H1 (cell line): ENCODE measurements around the gene ZNF333. TPM values are rescaled to one million over a fixed set of nuclear protein-coding genes. Genes with fewer than 3 reads are reported as not detected.
"Not testable (repeated sequence)": the region's sequence is repeated elsewhere in the genome, so short reads cannot be mapped to it uniquely, and the experiment has no call there.

Experiments
- CTCF ChIA-PET: fragments of 300-600 bp; sonication (Branson Sonifier 250); formaldehyde crosslinking; loops from one replicate; lab custom pipeline; 2021; ENCODE audit not compliant: partially characterized antibody; lab: Charles Lee
- POLR2A ChIA-PET: fragments of 300-600 bp; sonication (Branson Sonifier 250); formaldehyde crosslinking; loops from one replicate; lab custom pipeline; 2021; ENCODE audit warnings: inconsistent platforms; ENCODE audit not compliant: partially characterized antibody; lab: Charles Lee
- DNase-seq, 2 experiments: peaks; one replicate each; pipeline versions ENCODE4 v3.0.0 to v3.0.0-alpha.2; 2010 to 2022; ENCODE audit warnings: low spot score in 2 of 2, low read depth in 1 of 2, mixed read lengths in 1 of 2
- FAIRE-seq: peaks from 2 replicates; lab custom pipeline; 2011; peaks lifted over from hg19 to GRCh38; lab: Jason Lieb, UNC
- H2AFZ ChIP-seq: 2 replicates; pipeline ENCODE4 v1.8.1; 2012; ENCODE audit warnings: low read length, inconsistent platforms
- H2AK5ac ChIP-seq: 2 replicates; pipeline ENCODE4 v1.6.1; 2013; ENCODE audit warnings: low read depth, low read length
- H2BK120ac ChIP-seq: replicated peaks from 2 replicates; pipeline ENCODE3; 2013; ENCODE audit warnings: low read depth, low read length, inconsistent platforms
- H2BK12ac ChIP-seq: 2 replicates; pipeline ENCODE4 v1.6.1; 2013; ENCODE audit warnings: low read depth, low read length
- H2BK15ac ChIP-seq: 2 replicates; pipeline ENCODE4 v1.6.1; 2013; ENCODE audit warnings: low read length
- H2BK20ac ChIP-seq: 2 replicates; pipeline ENCODE4 v1.6.1; 2013; ENCODE audit warnings: low read length
- H2BK5ac ChIP-seq: 2 replicates; pipeline ENCODE4 v1.6.1; 2013; ENCODE audit warnings: low read depth, low read length
- H3K14ac ChIP-seq: 2 replicates; pipeline ENCODE4 v1.6.1; 2013; ENCODE audit warnings: inconsistent platforms; ENCODE audit not compliant: insufficient read length
- H3K18ac ChIP-seq: 2 replicates; pipeline ENCODE4 v1.6.1; 2013; ENCODE audit warnings: low read length; ENCODE audit errors: extremely low read depth
- H3K23ac ChIP-seq: 2 replicates; pipeline ENCODE4 v1.6.1; 2013; ENCODE audit warnings: inconsistent platforms; ENCODE audit not compliant: insufficient read length
- H3K23me2 ChIP-seq: 2 replicates; pipeline ENCODE4 v1.6.1; 2013; ENCODE audit warnings: low read depth, low read length
- H3K27ac ChIP-seq: 2 replicates; pipeline ENCODE4 v1.6.1; 2011; ENCODE audit warnings: low read depth, low read length, inconsistent platforms
- H3K27me3 ChIP-seq, 4 experiments: replicated peaks in 1 of 4; 1 replicate in 1 of 4; 2 replicates in 3 of 4; pipeline versions ENCODE4 v1.6.1 to v1.8.1; 2011 to 2013; ENCODE audit warnings: low read length in 3 of 4, mild to moderate bottlenecking in 3 of 4, inconsistent platforms in 2 of 4, mixed read lengths in 2 of 4, moderate library complexity in 1 of 4; ENCODE audit not compliant: control insufficient read depth in 3 of 4, insufficient read depth in 3 of 4; ENCODE audit errors: extremely low read depth in 1 of 4
- H3K36me3 ChIP-seq, 4 experiments: 2 replicates each; pipeline versions ENCODE4 v1.6.1 to v1.8.1; 2011 to 2013; ENCODE audit warnings: mild to moderate bottlenecking in 4 of 4, low read length in 3 of 4, moderate library complexity in 2 of 4, control low read depth in 1 of 4, inconsistent platforms in 1 of 4; ENCODE audit not compliant: insufficient read depth in 4 of 4, control insufficient read depth in 2 of 4
- H3K4ac ChIP-seq: replicated peaks from 2 replicates; pipeline ENCODE3; 2013; ENCODE audit warnings: low read length, low read depth, mixed read lengths, inconsistent platforms; ENCODE audit not compliant: insufficient read length
- H3K4me1 ChIP-seq, 4 experiments: replicated peaks in 1 of 4; 1 replicate in 1 of 4; 2 replicates in 3 of 4; pipeline versions ENCODE4 v1.6.1 to v1.8.1; 2011 to 2013; ENCODE audit warnings: low read length in 3 of 4, inconsistent platforms in 2 of 4, mixed read lengths in 1 of 4; ENCODE audit not compliant: insufficient read depth in 4 of 4, control insufficient read depth in 3 of 4
- H3K4me2 ChIP-seq, 2 experiments: 2 replicates each; pipeline versions ENCODE4 v1.6.1 to v1.8.1; 2011 to 2013; ENCODE audit warnings: low read depth in 2 of 2, low read length in 2 of 2, control low read depth in 1 of 2, inconsistent platforms in 1 of 2, mild to moderate bottlenecking in 1 of 2; ENCODE audit not compliant: insufficient read depth in 1 of 2
- H3K4me3 ChIP-seq, 4 experiments: fragments of 200-600, 300-600 bp in 1 of 4; sonication (generic), shearing (Covaris generic), sonication (Bioruptor Twin) in 1 of 4; 2 replicates each; pipeline versions ENCODE4 v1.5.1 to v1.8.1; 2011 to 2016; ENCODE audit warnings: low read length in 4 of 4, low read depth in 3 of 4, control low read depth in 2 of 4, inconsistent platforms in 2 of 4, mild to moderate bottlenecking in 2 of 4, mixed read lengths in 1 of 4, moderate library complexity in 1 of 4; ENCODE audit not compliant: insufficient read depth in 2 of 4; ENCODE audit errors: extremely low read depth in 1 of 4
- H3K56ac ChIP-seq: replicated peaks from 2 replicates; pipeline ENCODE3; 2013; ENCODE audit warnings: low read depth, mild to moderate bottlenecking, mixed read lengths, low read length, inconsistent platforms; ENCODE audit not compliant: insufficient read length
- H3K79me1 ChIP-seq: 2 replicates; pipeline ENCODE4 v1.6.1; 2013; ENCODE audit warnings: low read depth, low read length, control low read depth
- H3K79me2 ChIP-seq, 2 experiments: 2 replicates each; pipeline versions ENCODE4 v1.6.1 to v1.8.1; 2012 to 2013; ENCODE audit warnings: low read length in 2 of 2, mild to moderate bottlenecking in 2 of 2, inconsistent platforms in 1 of 2; ENCODE audit not compliant: insufficient read depth in 2 of 2, control insufficient read depth in 1 of 2
- H3K9ac ChIP-seq, 4 experiments: replicated peaks in 1 of 4; 1 replicate in 1 of 4; 2 replicates in 3 of 4; pipeline versions ENCODE4 v1.6.1 to v1.8.1; 2011 to 2013; ENCODE audit warnings: low read depth in 3 of 4, low read length in 3 of 4, control low read depth in 2 of 4, mild to moderate bottlenecking in 2 of 4, moderate library complexity in 2 of 4, inconsistent platforms in 1 of 4; ENCODE audit errors: extremely low read depth in 1 of 4
- H3K9me3 ChIP-seq, 2 experiments: 2 replicates each; pipeline versions ENCODE4 v1.6.1 to v1.8.1; 2012 to 2013; ENCODE audit warnings: mild to moderate bottlenecking in 2 of 2, moderate library complexity in 2 of 2, control low read depth in 1 of 2, inconsistent platforms in 1 of 2, low read depth in 1 of 2, low read length in 1 of 2, mixed read lengths in 1 of 2; ENCODE audit not compliant: insufficient read depth in 2 of 2
- H4K20me1 ChIP-seq, 2 experiments: replicated peaks in 1 of 2; 2 replicates each; pipeline versions ENCODE3 to v1.8.1; 2011 to 2013; ENCODE audit warnings: inconsistent platforms in 2 of 2, low read length in 2 of 2, mild to moderate bottlenecking in 1 of 2; ENCODE audit not compliant: insufficient read depth in 2 of 2, control insufficient read depth in 1 of 2
- H4K5ac ChIP-seq: 2 replicates; pipeline ENCODE4 v1.6.1; 2013; ENCODE audit warnings: low read length, low read depth, mixed read lengths, inconsistent platforms; ENCODE audit not compliant: insufficient read length
- H4K8ac ChIP-seq: 2 replicates; pipeline ENCODE4 v1.8.0; 2013; ENCODE audit warnings: mild to moderate bottlenecking, moderate library complexity, low read length, inconsistent platforms; ENCODE audit not compliant: insufficient read depth; ENCODE audit errors: extremely low read depth
- H4K91ac ChIP-seq: replicated peaks from 2 replicates; pipeline ENCODE3; 2013; ENCODE audit warnings: low read length, mixed read lengths, inconsistent platforms; ENCODE audit not compliant: insufficient read length
- WGBS, 2 experiments: shearing (Covaris generic) in 1 of 2; methylation state at CpG; one replicate each; pipeline versions ENCODE4 v1.1.6 to v1.1.7; 2013 to 2015; ENCODE audit warnings: low lambda C conversion rate in 2 of 2, mixed read lengths in 2 of 2, inconsistent platforms in 1 of 2, low coverage in 1 of 2, missing lambda C conversion rate in 1 of 2; ENCODE audit not compliant: insufficient replicate concordance in 2 of 2, insufficient coverage in 1 of 2, insufficient read length in 1 of 2; ENCODE audit errors: extremely low coverage in 1 of 2, missing lambda C conversion rate in 1 of 2; 5-methylcytosine and 5-hydroxymethylcytosine counted together
- polyA plus RNA-seq, 7 experiments: library from polyadenylated mRNA; depleted of rRNA in 3 of 7; stranded (reverse) in 5 of 7; unstranded in 2 of 7; fragments of >200 nt in 5 of 7; fragments of 200-250 nt in 2 of 7; gene quantifications; 1 replicate in 5 of 7; 2 replicates in 1 of 7; 4 replicates in 1 of 7; pipeline versions ENCODE4 v1.2.1 to v1.2.3, GENCODE V29; 2011 to 2013; ENCODE audit warnings: missing spikeins in 2 of 7, mixed read lengths in 2 of 7
- total RNA-seq: library from RNA; stranded (reverse); fragmentation: NEBNext Ultra II Directional; extraction: Animal tissue kit (Norgen Biotek cat#: 25700); gene quantifications from 2 replicates; pipeline ENCODE4 v1.2.1, GENCODE V29; 2021

ZNF333 gene
- total and polyA plus RNA-seq, 2 of the 8 experiments (the other 6 are each of a cell fraction or from before 2014, with no cell fraction given): 7.3 to 8.4 TPM

GRCh38 chr19:14781713-14782536, 92.1 kb downstream of the ZNF333 start:
- H3K23ac ChIP-seq, H3K9me3 ChIP-seq, H3K27me3 ChIP-seq, H2BK20ac ChIP-seq, H2BK120ac ChIP-seq, H3K56ac ChIP-seq, H2BK15ac ChIP-seq, H3K4me1 ChIP-seq, FAIRE-seq, H3K79me2 ChIP-seq, H4K5ac ChIP-seq, H3K14ac ChIP-seq, H4K8ac ChIP-seq, H3K18ac ChIP-seq, H4K91ac ChIP-seq, H3K23me2 ChIP-seq, H2BK5ac ChIP-seq, H3K79me1 ChIP-seq, H3K36me3 ChIP-seq, H2AK5ac ChIP-seq, H2AFZ ChIP-seq, H3K27ac ChIP-seq, H3K9ac ChIP-seq, H3K4me3 ChIP-seq, H3K4ac ChIP-seq, H2BK12ac ChIP-seq, H4K20me1 ChIP-seq, H3K4me2 ChIP-seq: not testable (repeated sequence)
- 92% methylated on average over 17 of the region's 17 CpGs; no CpG with 5 or more reads in 1 of the 2 experiments for WGBS, 2 experiments
- peak in 1 of 2 experiments; percentile 4 for DNase-seq
- POLR2A ChIA-PET: interaction anchor here (1.0 kb wide), 1 partner anchor 23 kb away, joined by 3 read pairs; no protein-coding TSS in a partner anchor
- CTCF ChIA-PET: interaction anchor here (0.6 to 1.2 kb wide), 4 partner anchors 20 to 310 kb away, joined by 3 to 5 read pairs (median 3); no protein-coding TSS in a partner anchor
